GM12873 (cell line): ENCODE data around the gene ACOT11.

ENCODE experiments used
- TF ChIP-seq, protein P1 (sequence below): IDR thresholded peaks from 2 replicates; pipeline ENCODE4 v1.5.1; 2012; ENCODE audit warnings: low read depth, mild to moderate bottlenecking, moderate library complexity, low read length, control low read depth; ENCODE audit not compliant: insufficient read depth; ENCODE audit errors: missing control alignments

Gene ACOT11

DNA sequence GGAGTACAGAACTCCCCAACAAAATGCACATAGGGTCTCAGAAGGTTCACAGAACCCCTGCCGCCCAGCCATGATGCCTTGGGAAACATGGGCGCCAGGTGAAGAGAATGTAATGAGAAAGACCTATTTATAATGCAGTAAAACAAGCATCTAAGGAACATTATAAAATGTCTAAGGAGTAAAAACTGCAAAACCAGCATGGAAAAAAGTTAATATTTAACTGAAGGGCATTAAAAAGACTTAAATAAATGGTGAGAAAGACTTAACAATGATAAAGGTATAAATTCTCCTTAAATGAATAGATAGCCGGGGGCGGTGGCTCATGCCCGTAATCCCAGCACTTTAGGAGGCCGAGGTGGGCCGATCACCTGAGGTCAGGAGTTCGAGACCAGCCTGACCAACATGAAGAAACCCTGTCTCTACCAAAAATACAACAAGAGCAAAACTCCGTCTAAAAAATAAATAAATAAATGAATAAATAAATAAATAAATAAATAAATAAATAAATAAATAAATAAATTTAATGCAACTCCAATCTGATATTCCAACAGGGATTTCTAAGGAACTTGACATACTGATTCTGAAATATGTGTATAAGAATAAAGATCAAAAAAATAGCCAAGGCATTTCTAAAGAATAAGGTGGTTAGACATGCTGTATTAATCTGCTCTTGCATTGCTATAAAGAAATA, 27.3 kb upstream of the ACOT11 start:
- TF ChIP-seq, protein P1, sequence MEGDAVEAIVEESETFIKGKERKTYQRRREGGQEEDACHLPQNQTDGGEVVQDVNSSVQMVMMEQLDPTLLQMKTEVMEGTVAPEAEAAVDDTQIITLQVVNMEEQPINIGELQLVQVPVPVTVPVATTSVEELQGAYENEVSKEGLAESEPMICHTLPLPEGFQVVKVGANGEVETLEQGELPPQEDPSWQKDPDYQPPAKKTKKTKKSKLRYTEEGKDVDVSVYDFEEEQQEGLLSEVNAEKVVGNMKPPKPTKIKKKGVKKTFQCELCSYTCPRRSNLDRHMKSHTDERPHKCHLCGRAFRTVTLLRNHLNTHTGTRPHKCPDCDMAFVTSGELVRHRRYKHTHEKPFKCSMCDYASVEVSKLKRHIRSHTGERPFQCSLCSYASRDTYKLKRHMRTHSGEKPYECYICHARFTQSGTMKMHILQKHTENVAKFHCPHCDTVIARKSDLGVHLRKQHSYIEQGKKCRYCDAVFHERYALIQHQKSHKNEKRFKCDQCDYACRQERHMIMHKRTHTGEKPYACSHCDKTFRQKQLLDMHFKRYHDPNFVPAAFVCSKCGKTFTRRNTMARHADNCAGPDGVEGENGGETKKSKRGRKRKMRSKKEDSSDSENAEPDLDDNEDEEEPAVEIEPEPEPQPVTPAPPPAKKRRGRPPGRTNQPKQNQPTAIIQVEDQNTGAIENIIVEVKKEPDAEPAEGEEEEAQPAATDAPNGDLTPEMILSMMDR: no peak

DNA sequence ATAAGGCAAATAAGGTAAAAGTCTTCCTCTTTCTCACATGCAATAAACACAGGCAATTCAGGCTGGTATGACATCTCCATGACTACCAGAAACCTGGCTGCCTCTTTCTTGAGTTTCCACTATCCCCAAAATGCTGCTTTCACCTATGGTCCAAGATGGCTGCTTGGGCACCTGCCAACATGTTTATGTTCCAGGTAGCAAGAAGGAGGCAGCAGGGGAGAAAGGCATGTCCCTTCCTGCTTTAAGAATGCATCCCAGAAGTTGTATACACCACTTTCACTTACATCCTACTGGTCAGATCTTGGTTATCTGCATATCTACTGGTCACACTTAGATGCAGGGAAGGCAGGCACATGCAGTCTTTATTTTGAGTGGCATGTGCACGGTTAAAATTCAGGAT, 19.4 kb upstream of the ACOT11 start:
- TF ChIP-seq, protein P1: no peak

DNA sequence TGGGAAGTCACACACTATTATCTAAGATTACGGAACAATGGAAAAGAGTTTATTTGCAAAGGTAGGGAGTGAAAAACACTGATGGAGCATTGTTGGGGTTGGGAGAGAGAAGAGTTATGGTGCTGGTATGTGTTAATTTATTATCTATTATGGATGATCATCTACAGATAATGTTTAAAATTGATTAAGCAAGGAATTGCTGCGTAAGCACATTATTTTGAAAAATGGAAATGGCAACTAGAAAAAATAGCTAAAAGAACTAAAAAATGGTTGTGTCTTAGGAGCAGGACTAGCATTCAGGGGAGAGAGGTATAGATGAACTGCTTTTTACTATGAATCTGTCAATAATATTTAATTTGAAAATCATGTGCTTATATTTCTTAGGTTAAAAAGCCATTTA, 16.0 kb upstream of the ACOT11 start:
- TF ChIP-seq, protein P1: no peak

DNA sequence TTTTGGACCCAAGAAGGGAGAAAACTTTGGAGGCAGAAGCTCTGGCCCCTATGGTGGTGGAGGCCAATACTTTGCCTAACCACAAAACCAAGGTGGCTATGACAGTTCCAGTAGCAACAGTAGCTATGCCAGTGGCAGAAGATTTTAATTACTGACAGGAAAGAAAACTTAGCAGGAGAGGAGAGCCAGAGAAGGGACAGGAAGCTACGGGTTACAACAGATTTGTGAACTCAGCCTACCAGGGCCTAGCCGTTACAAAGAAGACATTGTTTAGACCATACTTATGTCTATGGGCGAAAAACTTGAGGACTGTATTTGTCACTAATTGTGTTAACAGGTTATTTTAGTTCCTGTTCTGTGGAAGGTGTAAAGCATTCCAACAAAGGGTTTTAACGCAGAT, 10.4 kb upstream of the ACOT11 start:
- TF ChIP-seq, protein P1: no peak

DNA sequence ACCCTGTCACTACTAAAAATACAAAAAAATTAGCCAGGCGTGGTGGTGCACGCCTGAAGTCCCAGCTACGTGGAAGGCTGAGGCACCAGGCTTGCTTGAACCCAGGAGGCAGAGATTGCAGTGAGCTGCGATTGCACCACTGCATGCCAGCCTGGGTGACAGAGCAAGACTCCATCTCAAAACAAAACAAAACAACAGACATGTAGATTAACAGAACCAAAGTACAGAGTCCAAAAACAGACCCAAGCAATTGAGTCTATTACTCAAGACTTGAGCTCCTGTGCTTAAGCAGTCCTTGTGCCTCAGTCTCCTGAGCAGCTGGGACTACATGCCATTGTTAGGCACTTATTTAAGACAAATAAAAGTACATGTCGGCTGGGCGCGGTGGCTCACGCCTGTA, 9.5 kb upstream of the ACOT11 start:
- TF ChIP-seq, protein P1: no peak

DNA sequence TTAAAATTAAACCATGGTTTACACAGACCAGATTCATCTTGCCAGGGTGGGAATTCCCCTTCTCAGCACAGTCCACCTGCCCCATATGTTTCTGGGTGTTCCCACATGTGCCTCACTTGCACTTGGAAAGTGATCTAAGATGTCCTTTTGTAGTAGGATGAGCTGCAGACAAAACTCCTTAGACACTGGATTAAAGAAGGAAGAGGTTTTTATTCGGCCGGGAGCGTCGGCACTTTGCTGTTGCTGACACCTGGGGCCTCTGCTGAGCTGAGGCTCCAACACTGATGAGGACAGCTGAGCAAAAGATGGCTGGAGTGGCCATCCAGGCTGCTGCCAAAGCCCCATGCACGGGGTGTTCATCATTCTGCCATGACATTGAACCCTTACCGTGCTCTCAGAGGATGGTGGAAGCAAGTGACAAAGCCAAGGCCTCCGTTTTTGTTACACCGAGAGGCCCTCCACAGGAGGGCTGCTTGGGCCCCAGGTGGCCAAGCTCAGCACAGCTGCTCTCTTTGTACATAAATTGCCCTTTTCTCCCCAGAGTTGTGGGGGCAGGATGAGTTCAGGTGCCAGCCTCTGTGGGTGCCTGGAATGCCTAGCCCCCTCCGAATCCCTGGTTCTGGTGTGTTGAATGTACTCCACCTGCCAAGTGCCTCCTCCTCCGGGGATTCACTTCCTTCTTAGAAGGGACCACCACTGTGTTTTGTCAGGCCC, 7.3 kb upstream of the ACOT11 start:
- TF ChIP-seq, protein P1: no peak

DNA sequence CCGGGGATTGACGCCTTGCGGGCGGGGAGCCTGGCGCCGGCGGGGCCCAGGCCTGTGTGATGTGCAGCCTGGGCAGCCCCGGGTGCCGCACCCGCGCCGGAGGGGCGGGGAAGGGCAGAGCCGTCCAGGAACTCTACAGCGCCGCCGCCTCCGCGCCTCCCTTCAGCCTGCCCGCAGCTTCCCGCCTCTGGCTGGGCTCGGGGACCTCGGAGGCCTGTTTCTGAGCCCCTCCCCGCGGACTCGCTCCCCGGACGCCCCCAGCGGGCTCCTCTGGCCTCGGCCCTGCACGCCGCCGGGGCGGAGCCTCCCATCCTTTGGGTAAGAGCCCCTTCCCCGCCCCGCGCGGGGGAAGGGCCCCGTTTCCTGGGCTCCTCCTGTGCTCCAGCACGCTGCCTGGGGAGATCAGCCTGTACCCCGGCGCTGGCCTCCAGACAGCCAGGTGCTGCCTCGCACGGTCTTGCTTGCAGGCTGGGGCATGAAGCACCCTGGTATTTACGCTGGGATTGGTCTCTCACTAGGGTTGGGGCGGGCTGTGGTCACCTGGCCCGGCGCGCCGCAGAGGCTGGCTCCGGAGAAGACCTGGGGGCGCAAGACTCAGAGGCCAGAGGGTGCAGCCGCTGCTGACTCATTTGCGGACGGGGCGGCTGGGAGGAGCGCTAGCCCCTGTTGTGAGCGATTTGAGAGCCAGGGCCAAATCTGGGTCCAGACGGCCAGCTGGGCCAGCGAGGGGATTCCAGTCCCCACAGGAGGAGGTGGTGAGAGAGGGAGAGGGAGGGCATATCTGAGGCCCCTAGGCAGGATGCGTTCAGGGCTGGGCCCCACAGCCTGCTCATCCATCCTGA, 5.7 kb upstream of the ACOT11 start:
- TF ChIP-seq, protein P1: no peak
